Nephron progenitor cell (in vitro differentiated cells): ENCODE data around the gene CCDC141.

Experiments used
- DNase-seq: peaks from one replicate; pipeline ENCODE4 v3.0.0; 2021
- H3K27ac Mint-ChIP-seq: 2 replicates; pipeline ENCODE4 v1.8.0; 2021; ENCODE audit warnings: mild to moderate bottlenecking, moderate library complexity, mixed read lengths
- H3K27me3 Mint-ChIP-seq: 2 replicates; pipeline ENCODE4 v1.8.0; 2021; ENCODE audit warnings: mild to moderate bottlenecking, low read depth, mixed read lengths; ENCODE audit not compliant: poor library complexity
- H3K36me3 Mint-ChIP-seq: 2 replicates; pipeline ENCODE4 v1.8.0; 2021; ENCODE audit warnings: low read depth, mixed read lengths
- H3K4me1 Mint-ChIP-seq: 2 replicates; pipeline ENCODE4 v1.8.0; 2021; ENCODE audit warnings: mixed read lengths
- H3K4me3 Mint-ChIP-seq: 2 replicates; pipeline ENCODE4 v1.8.0; 2021; ENCODE audit warnings: mild to moderate bottlenecking, moderate library complexity, mixed read lengths
- H3K9me3 Mint-ChIP-seq: 2 replicates; pipeline ENCODE4 v1.8.0; 2021; ENCODE audit warnings: mild to moderate bottlenecking, moderate library complexity, mixed read lengths
- CTCF ChIP-seq: fragments of 200-600 bp; sonication (generic); IDR thresholded peaks from 2 replicates; pipeline ENCODE4 v1.5.0; 2021; ENCODE audit warnings: antibody characterized with exemption

Gene CCDC141

GRCh38 chr2:178899656-178900055 is 150.3 kb downstream of the CCDC141 start:
- Mint-ChIP-seq H3K4me1 (peaks cover 5% of the 10 kb centered on the region), H3K36me3 (peaks cover 4% of the 10 kb centered on the region), H3K9me3 (no peaks in the 10 kb centered on the region), H3K4me3 (no peak overlapping the region), H3K27me3 (no peaks in the 10 kb centered on the region), H3K27ac (no peak overlapping the region)
- no peak for DNase-seq
- TF ChIP-seq CTCF = no peak

- no peak for DNase-seq
- no peak overlapping the region for H3K27ac Mint-ChIP-seq
- H3K9me3 Mint-ChIP-seq = no peaks in the 10 kb centered on the region
- peaks cover 12% of the 10 kb centered on the region for H3K4me1 Mint-ChIP-seq
- H3K4me3 Mint-ChIP-seq = no peak overlapping the region
- no peak for TF ChIP-seq CTCF
- no peaks in the 10 kb centered on the region for H3K27me3 Mint-ChIP-seq
- H3K36me3 Mint-ChIP-seq = no peaks in the 10 kb centered on the region
Measured at GRCh38 chr2:178895872-178896271, 154.1 kb downstream of the CCDC141 start.

- DNase-seq = no peak
- Mint-ChIP-seq H3K27ac (no peak overlapping the region), H3K36me3 (no peaks in the 10 kb centered on the region), H3K9me3 (no peaks in the 10 kb centered on the region), H3K4me1 (peaks cover 12% of the 10 kb centered on the region), H3K4me3 (no peak overlapping the region), H3K27me3 (no peaks in the 10 kb centered on the region)
- no peak for TF ChIP-seq CTCF
Measured at GRCh38 chr2:178895171-178895570, 154.8 kb downstream of the CCDC141 start.

GRCh38 chr2:178892751-178893625 is 156.9 kb downstream of the CCDC141 start:
- Mint-ChIP-seq H3K4me3 (no peak overlapping the region), H3K36me3 (no peaks in the 10 kb centered on the region), H3K4me1 (peaks cover 12% of the 10 kb centered on the region), H3K27ac (no peak overlapping the region), H3K9me3 (no peaks in the 10 kb centered on the region), H3K27me3 (no peaks in the 10 kb centered on the region)
- TF ChIP-seq CTCF = no peak
- no peak for DNase-seq

GRCh38 chr2:178891959-178892485 is 157.9 kb downstream of the CCDC141 start:
- peaks cover 12% of the 10 kb centered on the region for H3K4me1 Mint-ChIP-seq
- H3K36me3 Mint-ChIP-seq = no peaks in the 10 kb centered on the region
- H3K27ac Mint-ChIP-seq = no peak overlapping the region
- H3K4me3 Mint-ChIP-seq = no peak overlapping the region
- DNase-seq = no peak
- TF ChIP-seq CTCF = no peak
- no peaks in the 10 kb centered on the region for H3K27me3 Mint-ChIP-seq
- no peaks in the 10 kb centered on the region for H3K9me3 Mint-ChIP-seq
